IMR-90 (cell line): ENCODE measurements around the gene PPP2R5B. TPM values are rescaled to one million over a fixed set of nuclear protein-coding genes. Genes with fewer than 3 reads are reported as not detected.

Experiments
- MXI1 ChIP-seq: IDR thresholded peaks from 2 replicates; pipeline ENCODE4 v1.6.1; 2012; ENCODE audit warnings: low read depth, mild to moderate bottlenecking, low read length, moderate library complexity, borderline replicate concordance
- polyA plus RNA-seq, 3 experiments: library from polyadenylated mRNA; depleted of rRNA; stranded (reverse); fragments of >200 nt; gene quantifications; 2 replicates each; pipeline ENCODE4 v1.2.3, GENCODE V29; 2012; ENCODE audit warnings: low replicate concordance in 1 of 3
- total RNA-seq: library from RNA; depleted of rRNA; stranded (reverse); fragments of >200 nt; gene quantifications from 2 replicates; pipeline ENCODE4 v1.2.3, GENCODE V29; 2012
- TF ChIP-seq, protein P1 (sequence below): fragments of 150-350 bp; IDR thresholded peaks from 2 replicates; pipeline ENCODE4 v1.6.1; 2016; ENCODE audit warnings: low read depth, mild to moderate bottlenecking, low read length, moderate library complexity, borderline replicate concordance

The PPP2R5B gene
- total and polyA plus RNA-seq, 2 of the 4 experiments (the other 2 are of a cell fraction) = 6.5 to 23.6 TPM

DNA sequence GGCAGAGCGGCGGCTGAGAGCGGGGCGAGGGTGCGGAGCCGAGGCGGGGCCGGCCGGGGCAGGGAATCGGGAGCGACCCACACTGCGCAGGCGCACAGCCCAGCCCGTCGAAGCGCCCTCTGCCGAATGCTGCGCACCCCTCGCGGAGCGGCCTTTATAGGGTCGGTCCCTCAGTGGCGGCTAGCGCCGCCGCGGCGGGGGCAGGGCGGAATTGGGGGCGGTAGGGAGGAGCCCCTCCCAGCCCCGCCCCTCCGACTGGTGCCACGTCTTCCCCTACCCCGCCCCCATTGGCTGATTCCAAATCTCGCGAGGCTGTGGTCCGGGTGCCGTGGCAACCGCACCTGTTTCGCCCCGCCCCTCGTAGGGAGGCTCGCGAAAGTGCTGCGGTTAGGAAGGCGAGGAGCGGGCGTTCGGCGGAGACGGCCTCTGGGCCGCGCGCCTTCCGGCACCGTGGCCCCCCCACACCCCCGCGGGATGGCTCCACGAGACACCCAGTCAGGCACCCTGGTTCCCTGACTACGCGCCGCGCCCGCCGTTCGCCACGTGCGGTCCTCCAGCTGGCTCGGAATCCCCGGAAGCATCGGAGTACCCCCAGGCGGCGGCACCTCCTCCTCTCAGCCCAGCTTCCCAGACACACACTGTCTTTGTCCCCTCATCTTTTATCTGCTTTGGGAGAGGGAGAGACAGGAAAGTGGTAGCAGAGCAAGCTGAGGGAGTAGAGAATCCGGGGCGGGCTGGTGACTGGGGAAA lies 45.8 kb upstream of the PPP2R5B start, which contains the start of gene EHD1 (continued):
- TF ChIP-seq, protein P1, sequence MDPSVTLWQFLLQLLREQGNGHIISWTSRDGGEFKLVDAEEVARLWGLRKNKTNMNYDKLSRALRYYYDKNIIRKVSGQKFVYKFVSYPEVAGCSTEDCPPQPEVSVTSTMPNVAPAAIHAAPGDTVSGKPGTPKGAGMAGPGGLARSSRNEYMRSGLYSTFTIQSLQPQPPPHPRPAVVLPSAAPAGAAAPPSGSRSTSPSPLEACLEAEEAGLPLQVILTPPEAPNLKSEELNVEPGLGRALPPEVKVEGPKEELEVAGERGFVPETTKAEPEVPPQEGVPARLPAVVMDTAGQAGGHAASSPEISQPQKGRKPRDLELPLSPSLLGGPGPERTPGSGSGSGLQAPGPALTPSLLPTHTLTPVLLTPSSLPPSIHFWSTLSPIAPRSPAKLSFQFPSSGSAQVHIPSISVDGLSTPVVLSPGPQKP = no peak
- TF ChIP-seq MXI1 = peak; percentile 90
